ENCODE data around the gene COBL.

GRCh38 chr7:51366172-51366728, 49.6 kb upstream of the COBL start:
- TF ChIP-seq CTCF (IDR thresholded peaks at IDR 0.05) (no peak), TCF7L2 (IDR thresholded peaks at IDR 0.05; ENCODE audit: low read depth, low read length) (no peak), REST (IDR thresholded peaks at IDR 0.05; ENCODE audit: insufficient read depth in 1 of 2, low read depth in 2 of 2, low read length in 1 of 2) (no peak), POLR2AphosphoS5 (IDR thresholded peaks at IDR 0.05; ENCODE audit: low read depth, low read length) (no peak)
